ENCODE measurements around the gene INPP4A. TPM values are rescaled to one million over a fixed set of nuclear protein-coding genes. Genes with fewer than 3 reads are reported as not detected.

The INPP4A gene
- total and polyA plus RNA-seq, 2 donors (not counting 3 experiments of a cell fraction or from before 2014, with no cell fraction given) = 14.9 to 28.8 TPM

DNA sequence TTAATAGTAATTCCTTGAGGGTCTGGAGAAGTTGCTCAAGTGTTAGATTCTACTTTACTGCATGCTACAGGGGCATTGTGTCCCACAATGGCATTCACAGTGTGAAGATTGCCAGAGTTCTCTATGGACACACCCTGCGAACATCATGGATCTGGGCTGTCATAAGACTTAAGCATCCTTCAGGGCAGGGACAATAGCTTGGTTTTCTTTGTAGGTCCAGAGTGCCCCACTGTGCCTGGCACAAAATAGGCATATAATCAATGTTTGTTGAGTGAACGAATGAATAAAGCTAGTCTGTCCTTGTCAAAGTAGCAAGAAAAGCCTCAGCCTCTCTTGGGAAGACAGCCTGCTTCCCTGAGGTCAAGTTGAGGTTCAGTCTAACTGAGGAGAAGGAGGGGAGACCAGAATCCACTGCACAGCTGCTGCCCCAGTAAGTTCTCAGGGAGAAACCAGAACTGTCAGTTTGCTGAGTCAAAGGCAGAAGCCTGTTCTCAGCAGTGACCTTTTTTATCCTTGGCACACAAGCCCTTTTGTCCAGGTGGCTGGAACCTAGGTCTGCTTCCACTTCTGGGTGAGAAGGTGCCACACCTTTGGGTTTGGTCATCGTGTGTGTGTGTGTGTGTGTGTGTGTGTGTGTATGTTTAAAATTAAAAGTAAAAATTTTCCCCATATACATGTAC, 15.0 kb downstream of the INPP4A start:
- no TSS peak for BruUV-seq (replicated peaks)
- Histone ChIP-seq H3K9me1 (replicated peaks; ENCODE audit: control insufficient read depth, extremely low read depth, insufficient read depth, low read length) (no peaks in the 10 kb centered on the region), H3K79me2 (ENCODE audit: control insufficient read depth, insufficient read depth, low read length) (peaks cover 36% of the 10 kb centered on the region), H4K20me1 (replicated peaks; ENCODE audit: control insufficient read depth, extremely low read depth, insufficient read depth, low read length) (no peaks in the 10 kb centered on the region), H3K9me3 (replicated peaks; ENCODE audit: control insufficient read depth, insufficient read depth, low read length) (no peaks in the 10 kb centered on the region), H2AFZ (ENCODE audit: low read depth, low read length) (no peak overlapping the region), H3K27me3 (ENCODE audit: control insufficient read depth in 2 of 2, insufficient read depth in 2 of 2, low read length in 2 of 2) (no peaks in the 10 kb centered on the region), H3K4me1 (ENCODE audit: control insufficient read depth, extremely low read depth, insufficient read depth, low read length) (peaks cover 20% of the 10 kb centered on the region), H3K4me3 (replicated peaks in 1 of 3; ENCODE audit: insufficient read depth in 1 of 3, low read depth in 1 of 3, low read length in 3 of 3) (no peak overlapping the region), H3K27ac (ENCODE audit: insufficient read depth, low read depth, low read length) (no peak overlapping the region), H3K4me2 (ENCODE audit: insufficient read depth, low read length) (no peak overlapping the region), H3K9ac (replicated peaks; ENCODE audit: extremely low read depth, insufficient read depth, low read length) (no peak overlapping the region), H3K36me3 (ENCODE audit: control insufficient read depth in 2 of 2, extremely low read depth in 1 of 2, insufficient read depth in 2 of 2, low read length in 2 of 2) (no peaks in the 10 kb centered on the region)
- TF ChIP-seq, protein P1, sequence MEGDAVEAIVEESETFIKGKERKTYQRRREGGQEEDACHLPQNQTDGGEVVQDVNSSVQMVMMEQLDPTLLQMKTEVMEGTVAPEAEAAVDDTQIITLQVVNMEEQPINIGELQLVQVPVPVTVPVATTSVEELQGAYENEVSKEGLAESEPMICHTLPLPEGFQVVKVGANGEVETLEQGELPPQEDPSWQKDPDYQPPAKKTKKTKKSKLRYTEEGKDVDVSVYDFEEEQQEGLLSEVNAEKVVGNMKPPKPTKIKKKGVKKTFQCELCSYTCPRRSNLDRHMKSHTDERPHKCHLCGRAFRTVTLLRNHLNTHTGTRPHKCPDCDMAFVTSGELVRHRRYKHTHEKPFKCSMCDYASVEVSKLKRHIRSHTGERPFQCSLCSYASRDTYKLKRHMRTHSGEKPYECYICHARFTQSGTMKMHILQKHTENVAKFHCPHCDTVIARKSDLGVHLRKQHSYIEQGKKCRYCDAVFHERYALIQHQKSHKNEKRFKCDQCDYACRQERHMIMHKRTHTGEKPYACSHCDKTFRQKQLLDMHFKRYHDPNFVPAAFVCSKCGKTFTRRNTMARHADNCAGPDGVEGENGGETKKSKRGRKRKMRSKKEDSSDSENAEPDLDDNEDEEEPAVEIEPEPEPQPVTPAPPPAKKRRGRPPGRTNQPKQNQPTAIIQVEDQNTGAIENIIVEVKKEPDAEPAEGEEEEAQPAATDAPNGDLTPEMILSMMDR (IDR thresholded peaks at IDR 0.05; ENCODE audit: extremely low read depth in 1 of 2, insufficient read depth in 1 of 2, low read depth in 1 of 2, low read length in 2 of 2) = no peak
- TF ChIP-seq POLR2A (IDR thresholded peaks at IDR 0.05; ENCODE audit: low read depth, low read length) (no peak), JUN (IDR thresholded peaks at IDR 0.05; ENCODE audit: borderline replicate concordance, insufficient read depth, insufficient read length, low read depth) (no peak), POLR2AphosphoS5 (IDR thresholded peaks at IDR 0.05; ENCODE audit: insufficient read depth, low read depth, low read length) (no peak), EZH2 (IDR thresholded peaks at IDR 0.05; ENCODE audit: borderline replicate concordance, low read depth, low read length, severe bottlenecking) (no peak), FOS (IDR thresholded peaks at IDR 0.05; ENCODE audit: borderline replicate concordance, insufficient read depth, low read length) (no peak)
- TF ChIP-seq, protein P2, sequence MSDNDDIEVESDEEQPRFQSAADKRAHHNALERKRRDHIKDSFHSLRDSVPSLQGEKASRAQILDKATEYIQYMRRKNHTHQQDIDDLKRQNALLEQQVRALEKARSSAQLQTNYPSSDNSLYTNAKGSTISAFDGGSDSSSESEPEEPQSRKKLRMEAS (IDR thresholded peaks at IDR 0.05; ENCODE audit: insufficient read depth, insufficient read length) = no peak
- intact Hi-C loops (cut with micrococcal nuclease) (no loop called here), dilution Hi-C loops (cut with MboI; ENCODE audit: extremely low pct_ligation_motif_present, low sequenced_read_pairs) (no loop called here)
- no peak for DNase-seq (ENCODE audit: low read depth, low spot score)
- no peak for FAIRE-seq
- ChIA-PET POLR2A (no interaction called here), CTCF (no interaction called here)

Measured in endothelial cell of umbilical vein (primary cell).